Psoas muscle (tissue), 8 donors: ENCODE measurements around the gene NEURL2. TPM values are rescaled to one million over a fixed set of nuclear protein-coding genes. Genes with fewer than 3 reads are reported as not detected.

Source experiments
- ATAC-seq, 4 donors: fragments of 200-7000 bp; cut with Tn5 transposase; one replicate each; pipeline ENCODE4 v1.9.1; 2020; ENCODE audit warnings: moderate library complexity in 3 of 4, mild to moderate bottlenecking in 2 of 4
- DNase-seq, 2 donors: peaks; one replicate each; pipeline ENCODE4 v3.0.0-alpha.2; 2020
- H3K27ac ChIP-seq: fragments of 200-600 bp; one replicate; pipeline ENCODE4 v1.8.0; 2022
- H3K27me3 ChIP-seq, 3 donors: fragments of 200-600 bp in 1 of 3; one replicate each; pipeline versions ENCODE4 v1.6.1 to v1.8.0; 2013 to 2022; ENCODE audit warnings: low read length in 2 of 3, mild to moderate bottlenecking in 2 of 3, moderate library complexity in 1 of 3; ENCODE audit not compliant: insufficient read depth in 3 of 3
- H3K36me3 ChIP-seq, 2 donors: fragments of 200-600 bp in 1 of 2; one replicate each; pipeline versions ENCODE4 v1.6.1 to v1.8.0; 2013 to 2022; ENCODE audit warnings: low read depth in 1 of 2, mild to moderate bottlenecking in 1 of 2, moderate library complexity in 1 of 2; ENCODE audit not compliant: insufficient read depth in 1 of 2
- H3K4me1 ChIP-seq: fragments of 200-600 bp; one replicate; pipeline ENCODE4 v1.8.0; 2022
- H3K4me3 ChIP-seq: fragments of 200-600 bp; one replicate; pipeline ENCODE4 v1.8.0; 2022; ENCODE audit warnings: mild to moderate bottlenecking
- H3K9me3 ChIP-seq: fragments of 200-600 bp; one replicate; pipeline ENCODE4 v1.8.0; 2022
- WGBS, 3 donors: extraction: QIAGEN DNeasy Blood & Tissue Kit; methylation state at CpG; one replicate each; pipeline versions ENCODE4 v1.1.6 to v1.1.7; 2013; 5-methylcytosine and 5-hydroxymethylcytosine counted together
- intact Hi-C, 2 donors: fragments of 100-400 bp; cut with DNase I; formaldehyde crosslinking; loops; one replicate each; pipeline versions ENCODE4 v1.11.0 to v1.14.2; 2022
- polyA plus RNA-seq, 3 donors: library from polyadenylated mRNA; stranded (reverse); fragments of 200-250 nt; gene quantifications; one replicate each; pipeline ENCODE4 v1.2.3, GENCODE V29; 2013
- total RNA-seq, 4 donors: library from RNA; stranded (reverse); fragmentation: NEBNext Ultra II Directional in 2 of 4; extraction: Animal tissue kit (Norgen Biotek cat#: 25700) in 2 of 4; gene quantifications; one replicate each; pipeline versions ENCODE4 v1.2.1 to v1.2.4, GENCODE V29; 2021 to 2023
- TF ChIP-seq, protein P1 (sequence below): fragments of 200-600 bp; IDR thresholded peaks from one replicate; pipeline ENCODE4 v1.8.0; 2022; ENCODE audit warnings: antibody characterized with exemption
- donor health status: healthy with polysubstance abuse.
- donor health status: DM: no; HTN: no; CAD: no; lungs with moderate emphysema.
- donor health status: Bipolar disorder and iron deficiency.
- donor health status: healthy.
- donor health status: DM: yes; HTN: yes; CAD: no.
- donor health status: DM: no; HTN: no; CAD: no.
- donor health status: DM: no; HTN: no; CAD: no.
- donor health status: DM: yes; HTN: yes; CAD: no.

NEURL2 gene
- total and polyA plus RNA-seq, 7 donors, result 4.3 to 11.8 (median 7.9) TPM

DNA sequence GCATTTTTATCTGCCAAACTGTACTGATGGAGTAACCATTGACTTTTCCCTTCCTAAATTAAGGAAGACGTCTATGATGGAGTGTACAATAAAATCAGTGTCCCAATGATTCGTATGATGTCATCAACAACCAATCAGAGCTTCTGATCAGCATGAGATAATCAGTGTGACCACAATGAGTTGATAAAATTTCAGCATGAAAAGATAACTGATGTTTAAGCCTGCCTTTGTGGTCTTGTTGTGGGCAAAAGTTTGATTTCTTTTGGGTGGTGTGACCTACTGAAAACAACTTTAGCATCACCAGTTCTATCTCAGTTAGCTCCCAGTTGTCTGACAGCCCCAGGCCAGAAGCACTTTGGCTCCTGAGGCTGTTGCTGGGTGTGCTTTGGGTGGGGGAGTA lies 46.8 kb upstream of the NEURL2 start:
- intact Hi-C loops, result loop anchor here in 1 of 2 donors (10.0 kb wide), 1 partner anchor 1377 kb away; no protein-coding TSS in a partner anchor
- ATAC-seq, result no peak
- no peak overlapping the region for H3K27ac ChIP-seq

DNA sequence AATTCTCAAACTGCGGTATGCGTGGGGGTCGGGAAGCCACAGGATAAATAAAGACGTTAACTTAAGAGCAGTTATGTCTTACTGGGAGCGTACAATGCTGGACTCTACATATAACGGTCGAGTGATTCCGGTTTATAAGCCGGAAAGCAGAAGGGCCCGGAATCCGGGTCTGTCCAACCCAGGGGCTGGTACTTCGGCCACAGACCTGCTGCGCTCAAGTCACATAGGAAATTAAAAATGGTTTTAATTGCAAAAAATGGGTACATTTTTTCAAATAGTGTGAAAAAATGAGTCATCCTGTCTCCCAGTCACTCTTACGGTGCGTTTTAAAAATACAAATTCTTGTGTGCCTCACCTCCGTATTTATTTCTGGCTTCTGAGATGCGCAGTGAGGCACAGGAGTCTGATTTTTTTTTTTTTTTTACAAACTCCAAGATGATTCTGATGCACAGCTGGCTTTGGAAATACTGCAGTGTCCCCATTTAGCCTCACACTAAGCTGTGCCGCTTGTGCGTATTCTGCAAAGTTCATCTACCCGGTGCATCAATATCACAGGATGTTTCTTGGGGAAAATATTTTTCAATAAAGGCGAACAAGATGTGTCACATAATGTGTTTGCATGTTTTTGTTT lies 44.5 kb upstream of the NEURL2 start:
- Histone ChIP-seq H3K4me1 (peaks cover 18% of the 10 kb centered on the region), H3K9me3 (no peaks in the 10 kb centered on the region), H3K27me3 (no peaks in the 10 kb centered on the region), H3K36me3 (peaks cover 6 to 44% of the 10 kb centered on the region in 2 donors), H3K4me3 (peak overlapping the region; percentile 97), H3K27ac (peak overlapping the region; percentile 100)
- intact Hi-C loops, result loop anchor here in 1 of 2 donors (10.0 kb wide), 1 partner anchor 1379 kb away; no protein-coding TSS in a partner anchor
- ATAC-seq (peak; percentile 4 to 48 (median 27)), DNase-seq (no peak)
- WGBS, 3 donors, result 2 to 3% (median 3%) methylated on average over 21 of the region's 21 CpGs
- TF ChIP-seq, protein P1, sequence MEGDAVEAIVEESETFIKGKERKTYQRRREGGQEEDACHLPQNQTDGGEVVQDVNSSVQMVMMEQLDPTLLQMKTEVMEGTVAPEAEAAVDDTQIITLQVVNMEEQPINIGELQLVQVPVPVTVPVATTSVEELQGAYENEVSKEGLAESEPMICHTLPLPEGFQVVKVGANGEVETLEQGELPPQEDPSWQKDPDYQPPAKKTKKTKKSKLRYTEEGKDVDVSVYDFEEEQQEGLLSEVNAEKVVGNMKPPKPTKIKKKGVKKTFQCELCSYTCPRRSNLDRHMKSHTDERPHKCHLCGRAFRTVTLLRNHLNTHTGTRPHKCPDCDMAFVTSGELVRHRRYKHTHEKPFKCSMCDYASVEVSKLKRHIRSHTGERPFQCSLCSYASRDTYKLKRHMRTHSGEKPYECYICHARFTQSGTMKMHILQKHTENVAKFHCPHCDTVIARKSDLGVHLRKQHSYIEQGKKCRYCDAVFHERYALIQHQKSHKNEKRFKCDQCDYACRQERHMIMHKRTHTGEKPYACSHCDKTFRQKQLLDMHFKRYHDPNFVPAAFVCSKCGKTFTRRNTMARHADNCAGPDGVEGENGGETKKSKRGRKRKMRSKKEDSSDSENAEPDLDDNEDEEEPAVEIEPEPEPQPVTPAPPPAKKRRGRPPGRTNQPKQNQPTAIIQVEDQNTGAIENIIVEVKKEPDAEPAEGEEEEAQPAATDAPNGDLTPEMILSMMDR, result no peak

More for the DNA sequence above, 46.8 kb upstream of the NEURL2 start:
- Histone ChIP-seq H3K27me3 (no peaks in the 10 kb centered on the region), H3K4me3 (no peak overlapping the region), H3K36me3 (peaks cover 6 to 59% of the 10 kb centered on the region in 2 donors), H3K9me3 (no peaks in the 10 kb centered on the region), H3K4me1 (peaks cover 18% of the 10 kb centered on the region)
- TF ChIP-seq, protein P1, result no peak
- WGBS, 3 donors, result 68 to 82% (median 72%) methylated on average over 2 of the region's 2 CpGs
- no peak for DNase-seq

DNA sequence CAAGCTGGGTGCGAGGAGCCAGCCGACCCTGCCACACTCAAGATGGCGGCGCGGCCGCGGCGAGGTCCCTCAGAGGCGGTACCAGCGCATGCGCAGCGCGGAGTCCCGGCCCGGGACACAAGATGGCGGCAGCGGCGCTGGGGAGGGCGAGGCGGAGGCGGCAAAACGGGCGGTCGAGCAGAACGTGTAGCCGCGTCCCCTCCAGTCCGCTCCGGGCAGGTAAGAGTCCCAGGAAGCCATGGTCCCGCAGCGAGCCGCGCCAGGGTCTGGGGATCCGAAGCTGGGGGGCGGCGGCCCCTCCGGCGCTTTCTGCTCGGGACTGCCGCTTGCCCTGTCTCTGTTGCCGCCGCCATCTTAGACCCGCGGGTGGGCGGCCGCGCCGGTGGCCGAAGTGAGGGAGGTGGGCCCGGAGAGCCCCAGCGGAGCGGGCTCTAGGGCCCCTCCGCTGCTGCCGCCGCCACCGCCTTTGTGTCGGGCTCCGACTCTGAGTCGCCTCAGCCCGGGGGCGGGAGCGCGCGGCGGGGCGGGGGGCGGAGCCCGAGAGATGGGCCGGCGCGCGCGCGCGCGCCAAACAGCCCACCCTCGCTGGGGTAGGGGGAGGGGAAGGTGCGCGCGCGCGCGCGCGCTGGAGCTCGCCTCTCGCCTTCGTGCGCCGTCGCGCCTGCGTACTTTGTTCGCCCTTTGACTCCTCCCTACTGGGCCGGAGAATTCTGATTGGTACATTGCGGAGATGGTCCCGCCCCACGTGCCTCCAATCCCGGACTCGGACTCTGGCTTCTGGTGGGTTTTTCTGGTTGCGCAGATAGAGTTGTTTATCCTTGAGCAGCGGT lies 43.8 kb upstream of the NEURL2 start, which contains the start of gene PCIF1:
PCIF1 (plus strand) TSS at position 98 of the 830 bp plus-strand sequence. CDS start 4,317 bp downstream, outside the sequence.
- intact Hi-C loops, result loop anchor here (5.0 to 10.0 kb wide), 2 partner anchors 42 to 1380 kb away; partner anchors contain the start of genes CTSA (in 2 of the 2) and NEURL2 (in 2 of the 2)
- Histone ChIP-seq H3K9me3 (no peaks in the 10 kb centered on the region), H3K4me3 (peak within 1 kb of the TSS; percentile 97), H3K36me3 (peaks cover 6 to 37% of the 10 kb centered on the region in 2 donors), H3K27me3 (no peaks in the 10 kb centered on the region), H3K4me1 (peaks cover 18% of the 10 kb centered on the region), H3K27ac (peak within 1 kb of the TSS; percentile 100)
- DNase-seq (peak; percentile 98 to 99), ATAC-seq (peak; percentile 86 to 92 (median 88))
- 0 to 1% (median 1%) methylated on average over 63 to 101 of the region's 102 CpGs for WGBS, 3 donors
- TF ChIP-seq, protein P1, result no peak

DNA sequence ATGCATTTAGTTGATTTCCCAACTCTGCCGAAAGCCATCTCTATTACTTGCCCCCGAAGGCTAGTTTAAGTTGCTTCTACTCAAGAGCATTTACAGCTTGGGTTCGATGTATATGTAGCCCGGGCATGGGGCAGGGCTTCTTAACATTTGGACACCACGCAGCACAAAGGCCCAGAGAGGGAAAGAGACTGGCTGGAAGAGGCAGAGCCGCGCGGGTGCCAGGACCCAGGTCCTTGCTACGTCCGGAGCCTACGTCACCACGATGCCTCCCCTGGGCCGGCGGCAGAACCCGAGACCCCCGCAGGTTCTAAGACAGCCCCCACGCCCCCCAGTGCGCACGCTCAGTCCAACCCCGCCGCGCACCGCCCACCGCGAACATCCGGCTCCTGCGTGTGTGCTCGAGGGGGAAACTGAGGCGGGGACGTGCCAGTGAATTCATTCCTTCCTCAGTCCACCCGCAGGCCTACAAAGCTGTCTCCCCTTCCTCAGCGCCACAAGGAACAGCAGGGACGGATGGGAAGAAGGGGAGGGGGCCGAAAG lies 43.1 kb upstream of the NEURL2 start:
- WGBS, 3 donors, result 0 to 1% (median 0%) methylated on average over 32 to 34 of the region's 34 CpGs
- Histone ChIP-seq H3K9me3 (no peaks in the 10 kb centered on the region), H3K27ac (peak overlapping the region; percentile 100), H3K36me3 (peaks cover 6 to 30% of the 10 kb centered on the region in 2 donors), H3K4me1 (peaks cover 18% of the 10 kb centered on the region), H3K4me3 (peak overlapping the region; percentile 97), H3K27me3 (no peaks in the 10 kb centered on the region)
- peak; percentile 77 to 87 for DNase-seq
- TF ChIP-seq, protein P1, result no peak
- peak; percentile 21 to 41 (median 28) for ATAC-seq
- intact Hi-C loops, result loop anchor here (5.0 to 10.0 kb wide), 2 partner anchors 42 to 1381 kb away; partner anchors contain the start of genes CTSA (in 2 of the 2) and NEURL2 (in 2 of the 2)
